Measurements from ENCODE around the gene GALNT2.

The GALNT2 gene

DNA sequence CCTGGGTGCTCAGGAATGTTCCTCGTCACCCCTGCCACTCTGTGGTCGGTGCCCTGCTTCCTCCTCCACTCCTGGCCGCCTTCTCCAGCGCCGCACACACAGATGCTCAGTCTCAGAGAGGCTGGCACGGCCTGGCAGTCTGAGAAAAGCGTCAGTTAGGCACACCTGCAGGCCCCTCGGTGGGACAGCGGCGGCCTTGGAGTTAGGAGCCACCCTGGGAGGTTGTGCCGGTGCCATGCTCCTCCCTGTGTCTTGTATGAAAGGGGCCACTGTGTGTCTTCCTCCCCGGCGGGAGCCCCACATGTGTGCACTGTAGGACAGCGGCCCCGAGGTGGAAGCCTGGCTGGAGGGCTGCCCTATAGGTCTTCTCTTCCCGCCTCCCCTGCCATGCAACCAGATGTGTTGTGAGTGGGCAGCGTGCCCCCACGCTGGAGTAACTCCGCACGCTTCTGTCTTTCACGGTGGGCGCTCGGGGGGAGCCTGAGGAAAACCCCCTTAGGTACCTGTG lies 213.9 kb downstream of the GALNT2 start:
- H3K4me3 ChIP-seq (ENCODE audit: low read depth in 1 of 2, low read length in 2 of 2) = no peak overlapping the region
- no peak overlapping the region for H3K27ac ChIP-seq (ENCODE audit: low read length)
- no peaks in the 10 kb centered on the region for H3K27me3 ChIP-seq (ENCODE audit: low read depth, low read length)
- peaks cover 6 to 58% of the 10 kb centered on the region in 2 donors for H3K36me3 ChIP-seq (ENCODE audit: control insufficient read depth in 1 of 2, insufficient read depth in 2 of 2, low read length in 2 of 2)
- no peaks in the 10 kb centered on the region for H3K9me3 ChIP-seq (ENCODE audit: control insufficient read depth in 1 of 2, low read length in 2 of 2)
- H3K4me1 ChIP-seq (ENCODE audit: control insufficient read depth in 1 of 2, insufficient read depth in 2 of 2, low read length in 2 of 2) = no peaks in the 10 kb centered on the region

DNA sequence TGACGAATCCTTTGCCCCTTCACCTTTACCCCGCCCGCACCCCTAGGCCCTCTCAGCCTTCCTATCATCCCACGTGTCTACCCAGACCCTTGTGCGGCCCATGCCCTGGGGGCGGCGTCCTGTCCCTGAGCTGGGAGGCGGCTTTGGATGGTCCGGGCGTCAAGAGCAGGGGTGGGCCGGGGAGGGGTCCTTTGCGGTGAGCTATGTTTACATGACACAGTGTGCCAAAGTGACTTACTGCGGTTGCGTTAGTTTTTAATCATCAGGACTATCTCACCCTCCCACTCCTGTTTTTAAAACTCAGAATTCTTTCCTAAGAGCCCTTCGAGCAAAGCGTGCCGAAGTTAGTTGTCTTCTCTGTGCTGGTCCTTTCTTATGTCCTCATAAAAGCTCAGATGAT lies 214.5 kb downstream of the GALNT2 start:
- H3K9me3 ChIP-seq (ENCODE audit: control insufficient read depth in 1 of 2, low read length in 2 of 2) = no peaks in the 10 kb centered on the region
- H3K27me3 ChIP-seq (ENCODE audit: low read depth, low read length) = no peaks in the 10 kb centered on the region
- H3K4me1 ChIP-seq (ENCODE audit: control insufficient read depth in 1 of 2, insufficient read depth in 2 of 2, low read length in 2 of 2) = no peaks in the 10 kb centered on the region
- H3K36me3 ChIP-seq (ENCODE audit: control insufficient read depth in 1 of 2, insufficient read depth in 2 of 2, low read length in 2 of 2) = peaks cover 5 to 52% of the 10 kb centered on the region in 2 donors
- H3K27ac ChIP-seq (ENCODE audit: low read length) = no peak overlapping the region
- no peak overlapping the region for H3K4me3 ChIP-seq (ENCODE audit: low read depth in 1 of 2, low read length in 2 of 2)

- Histone ChIP-seq H3K9me3 (ENCODE audit: control insufficient read depth in 1 of 2, low read length in 2 of 2) (no peaks in the 10 kb centered on the region), H3K4me1 (ENCODE audit: control insufficient read depth in 1 of 2, insufficient read depth in 2 of 2, low read length in 2 of 2) (no peaks in the 10 kb centered on the region), H3K27ac (ENCODE audit: low read length) (no peak overlapping the region)
Measured at GRCh38 chr1:230282157-230282556, 215.1 kb downstream of the GALNT2 start.

GRCh38 chr1:230283678-230284077 lies 216.6 kb downstream of the GALNT2 start:
- Histone ChIP-seq H3K4me3 (ENCODE audit: low read depth in 1 of 2, low read length in 2 of 2) (no peak overlapping the region), H3K27ac (ENCODE audit: low read length) (no peak overlapping the region), H3K27me3 (ENCODE audit: low read depth, low read length) (no peaks in the 10 kb centered on the region), H3K36me3 (ENCODE audit: control insufficient read depth in 1 of 2, insufficient read depth in 2 of 2, low read length in 2 of 2) (peaks cover 0 to 33% of the 10 kb centered on the region in 2 donors), H3K9me3 (ENCODE audit: control insufficient read depth in 1 of 2, low read length in 2 of 2) (no peaks in the 10 kb centered on the region), H3K4me1 (ENCODE audit: control insufficient read depth in 1 of 2, insufficient read depth in 2 of 2, low read length in 2 of 2) (no peaks in the 10 kb centered on the region)

More at GRCh38 chr1:230282157-230282556, 215.1 kb downstream of the GALNT2 start:
- no peak overlapping the region for H3K4me3 ChIP-seq (ENCODE audit: low read depth in 1 of 2, low read length in 2 of 2)
- no peaks in the 10 kb centered on the region for H3K27me3 ChIP-seq (ENCODE audit: low read depth, low read length)
- H3K36me3 ChIP-seq (ENCODE audit: control insufficient read depth in 1 of 2, insufficient read depth in 2 of 2, low read length in 2 of 2) = peaks cover 3 to 46% of the 10 kb centered on the region in 2 donors

DNA sequence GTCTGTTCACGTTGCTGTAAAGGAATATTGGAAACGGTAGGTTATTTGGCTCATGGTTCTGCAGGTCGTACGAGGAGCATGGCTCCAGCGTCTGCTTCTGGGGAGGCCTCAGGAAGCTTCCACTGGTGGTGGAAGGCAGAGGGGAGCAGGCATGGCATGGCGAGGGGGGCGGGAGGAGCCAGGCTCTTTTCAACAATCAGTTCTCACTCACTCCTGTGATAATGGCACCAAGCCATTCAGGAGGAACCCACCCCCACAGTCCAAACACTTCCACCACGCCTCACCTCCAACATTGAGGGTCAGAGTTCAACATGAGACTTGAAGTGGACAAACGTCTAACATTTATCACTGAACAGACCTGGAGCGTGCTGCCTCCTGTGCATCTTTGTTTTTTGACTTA lies 217.9 kb downstream of the GALNT2 start:
- H3K27ac ChIP-seq (ENCODE audit: low read length) = no peak overlapping the region
- H3K36me3 ChIP-seq (ENCODE audit: control insufficient read depth in 1 of 2, insufficient read depth in 2 of 2, low read length in 2 of 2) = peaks cover 0 to 21% of the 10 kb centered on the region in 2 donors
- no peak overlapping the region for H3K4me3 ChIP-seq (ENCODE audit: low read depth in 1 of 2, low read length in 2 of 2)
- no peaks in the 10 kb centered on the region for H3K9me3 ChIP-seq (ENCODE audit: control insufficient read depth in 1 of 2, low read length in 2 of 2)
- no peaks in the 10 kb centered on the region for H3K4me1 ChIP-seq (ENCODE audit: control insufficient read depth in 1 of 2, insufficient read depth in 2 of 2, low read length in 2 of 2)
- no peaks in the 10 kb centered on the region for H3K27me3 ChIP-seq (ENCODE audit: low read depth, low read length)

- Histone ChIP-seq H3K27me3 (ENCODE audit: low read depth, low read length) (no peaks in the 10 kb centered on the region), H3K27ac (ENCODE audit: low read length) (no peak overlapping the region), H3K9me3 (ENCODE audit: control insufficient read depth in 1 of 2, low read length in 2 of 2) (no peaks in the 10 kb centered on the region), H3K4me1 (ENCODE audit: control insufficient read depth in 1 of 2, insufficient read depth in 2 of 2, low read length in 2 of 2) (no peaks in the 10 kb centered on the region), H3K36me3 (ENCODE audit: control insufficient read depth in 1 of 2, insufficient read depth in 2 of 2, low read length in 2 of 2) (peaks cover 0 to 16% of the 10 kb centered on the region in 2 donors), H3K4me3 (ENCODE audit: low read depth in 1 of 2, low read length in 2 of 2) (no peak overlapping the region)
Measured at GRCh38 chr1:230285351-230285750, 218.3 kb downstream of the GALNT2 start.

GRCh38 chr1:230286166-230286889 lies 219.3 kb downstream of the GALNT2 start:
- Histone ChIP-seq H3K27ac (ENCODE audit: low read length) (no peak overlapping the region), H3K4me3 (ENCODE audit: low read depth in 1 of 2, low read length in 2 of 2) (no peak overlapping the region), H3K4me1 (ENCODE audit: control insufficient read depth in 1 of 2, insufficient read depth in 2 of 2, low read length in 2 of 2) (no peaks in the 10 kb centered on the region), H3K36me3 (ENCODE audit: control insufficient read depth in 1 of 2, insufficient read depth in 2 of 2, low read length in 2 of 2) (peaks cover 0 to 7% of the 10 kb centered on the region in 2 donors), H3K27me3 (ENCODE audit: low read depth, low read length) (no peaks in the 10 kb centered on the region), H3K9me3 (ENCODE audit: control insufficient read depth in 1 of 2, low read length in 2 of 2) (no peaks in the 10 kb centered on the region)

- H3K36me3 ChIP-seq (ENCODE audit: control insufficient read depth in 1 of 2, insufficient read depth in 2 of 2, low read length in 2 of 2) = peaks cover 0 to 7% of the 10 kb centered on the region in 2 donors
- no peaks in the 10 kb centered on the region for H3K27me3 ChIP-seq (ENCODE audit: low read depth, low read length)
- no peaks in the 10 kb centered on the region for H3K4me1 ChIP-seq (ENCODE audit: control insufficient read depth in 1 of 2, insufficient read depth in 2 of 2, low read length in 2 of 2)
- no peaks in the 10 kb centered on the region for H3K9me3 ChIP-seq (ENCODE audit: control insufficient read depth in 1 of 2, low read length in 2 of 2)
- no peak overlapping the region for H3K27ac ChIP-seq (ENCODE audit: low read length)
- no peak overlapping the region for H3K4me3 ChIP-seq (ENCODE audit: low read depth in 1 of 2, low read length in 2 of 2)
Measured at GRCh38 chr1:230286890-230287269, 219.8 kb downstream of the GALNT2 start.

DNA sequence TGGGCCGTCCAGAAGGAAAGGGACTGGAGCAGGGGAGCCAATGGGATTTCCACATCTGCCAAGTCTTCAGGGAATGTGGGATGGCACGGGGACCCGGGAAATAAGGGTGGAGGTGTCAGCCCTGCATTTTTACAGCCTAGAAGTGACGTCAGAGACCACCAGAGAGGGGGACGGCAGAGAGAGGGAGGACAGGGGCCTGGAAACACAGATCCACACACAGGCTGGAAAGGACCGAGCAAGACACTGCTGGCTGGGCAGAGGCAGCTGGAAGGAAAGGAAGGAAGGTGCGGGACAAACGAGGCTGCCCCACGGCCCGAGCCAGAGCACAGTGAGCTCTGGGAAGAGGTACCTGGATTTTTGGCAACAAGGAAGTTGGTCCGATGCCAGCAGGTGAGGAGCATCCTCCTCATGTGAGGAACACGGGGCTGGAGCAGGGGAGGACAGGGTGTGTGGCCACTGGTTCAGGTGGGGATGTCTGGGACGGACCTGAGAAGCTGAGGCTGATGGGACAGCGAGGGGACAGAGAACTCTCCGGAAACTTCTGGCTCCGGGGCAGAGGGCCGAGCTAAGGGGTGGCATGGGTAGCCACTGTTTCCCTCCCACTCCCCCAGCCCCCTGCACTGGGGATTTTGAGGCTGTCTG lies 220.8 kb downstream of the GALNT2 start:
- H3K4me1 ChIP-seq (ENCODE audit: control insufficient read depth in 1 of 2, insufficient read depth in 2 of 2, low read length in 2 of 2) = no peaks in the 10 kb centered on the region
- peaks cover 0 to 1% of the 10 kb centered on the region in 2 donors for H3K36me3 ChIP-seq (ENCODE audit: control insufficient read depth in 1 of 2, insufficient read depth in 2 of 2, low read length in 2 of 2)
- no peak overlapping the region for H3K27ac ChIP-seq (ENCODE audit: low read length)
- no peak overlapping the region for H3K4me3 ChIP-seq (ENCODE audit: low read depth in 1 of 2, low read length in 2 of 2)
- no peaks in the 10 kb centered on the region for H3K9me3 ChIP-seq (ENCODE audit: control insufficient read depth in 1 of 2, low read length in 2 of 2)
- H3K27me3 ChIP-seq (ENCODE audit: low read depth, low read length) = no peaks in the 10 kb centered on the region

GRCh38 chr1:230288641-230289349 lies 221.8 kb downstream of the GALNT2 start:
- Histone ChIP-seq H3K27ac (ENCODE audit: low read length) (no peak overlapping the region), H3K9me3 (ENCODE audit: control insufficient read depth in 1 of 2, low read length in 2 of 2) (no peaks in the 10 kb centered on the region)

DNA sequence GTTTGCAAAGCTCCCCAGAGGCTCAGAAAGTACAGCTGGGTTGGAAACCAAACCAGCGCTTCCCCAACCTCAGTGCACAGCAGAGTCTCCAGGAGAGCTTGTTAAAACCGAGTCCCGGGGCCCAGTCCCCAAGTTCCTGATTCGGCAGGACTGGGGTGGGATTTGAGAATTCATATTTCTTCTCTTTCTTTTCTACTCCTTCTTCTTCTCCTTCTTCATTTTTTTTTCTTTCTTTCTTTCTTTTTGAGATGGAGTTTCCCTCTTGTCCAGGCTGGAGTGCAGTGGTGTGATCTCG lies 222.3 kb downstream of the GALNT2 start:
- Histone ChIP-seq H3K4me3 (ENCODE audit: low read depth in 1 of 2, low read length in 2 of 2) (no peak overlapping the region), H3K27ac (ENCODE audit: low read length) (no peak overlapping the region), H3K36me3 (ENCODE audit: control insufficient read depth in 1 of 2, insufficient read depth in 2 of 2, low read length in 2 of 2) (no peaks in the 10 kb centered on the region), H3K4me1 (ENCODE audit: control insufficient read depth in 1 of 2, insufficient read depth in 2 of 2, low read length in 2 of 2) (no peaks in the 10 kb centered on the region), H3K9me3 (ENCODE audit: control insufficient read depth in 1 of 2, low read length in 2 of 2) (no peaks in the 10 kb centered on the region), H3K27me3 (ENCODE audit: low read depth, low read length) (no peaks in the 10 kb centered on the region)

More at GRCh38 chr1:230288641-230289349, 221.8 kb downstream of the GALNT2 start:
- H3K36me3 ChIP-seq (ENCODE audit: control insufficient read depth in 1 of 2, insufficient read depth in 2 of 2, low read length in 2 of 2) = no peaks in the 10 kb centered on the region
- no peak overlapping the region for H3K4me3 ChIP-seq (ENCODE audit: low read depth in 1 of 2, low read length in 2 of 2)
- H3K4me1 ChIP-seq (ENCODE audit: control insufficient read depth in 1 of 2, insufficient read depth in 2 of 2, low read length in 2 of 2) = no peaks in the 10 kb centered on the region
- H3K27me3 ChIP-seq (ENCODE audit: low read depth, low read length) = no peaks in the 10 kb centered on the region

Data from muscle layer of duodenum (tissue), 2 donors.